WTC11 (cell line): ENCODE measurements around the gene ATP8B3.

Experiments
- ATF2 ChIP-seq: sonication (generic); formaldehyde crosslinking; IDR thresholded peaks from 2 replicates; pipeline ENCODE4 v1.8.1; 2022; ENCODE audit warnings: low read depth, missing genetic modification reagents, borderline replicate concordance
- GRHL2 ChIP-seq: fragments of 250-450 bp; sonication (Bioruptor Pico); IDR thresholded peaks from 2 replicates; pipeline ENCODE4 v1.8.0; 2022; ENCODE audit warnings: mild to moderate bottlenecking, moderate library complexity; ENCODE audit not compliant: insufficient replicate concordance, severe bottlenecking
- NFYB ChIP-seq: sonication (generic); formaldehyde crosslinking; conservative IDR thresholded peaks from 2 replicates; pipeline ENCODE4 v1.8.0; 2022; ENCODE audit warnings: low read depth, missing genetic modification reagents
- RELA ChIP-seq: sonication (generic); formaldehyde crosslinking; IDR thresholded peaks from 2 replicates; pipeline ENCODE4 v1.8.1; 2022; ENCODE audit warnings: missing genetic modification reagents, mild to moderate bottlenecking, borderline replicate concordance
- SP1 ChIP-seq: sonication (generic); formaldehyde crosslinking; conservative IDR thresholded peaks from 2 replicates; pipeline ENCODE4 v1.8.1; 2022; ENCODE audit warnings: missing genetic modification reagents
- ZBTB21 ChIP-seq: sonication (generic); formaldehyde crosslinking; IDR thresholded peaks from 2 replicates; pipeline ENCODE4 v1.8.1; 2023; ENCODE audit warnings: mild to moderate bottlenecking, missing genetic modification reagents, borderline replicate concordance
- ZNF416 ChIP-seq: fragments of 250-450 bp; sonication (Bioruptor Pico); IDR thresholded peaks from 2 replicates; pipeline ENCODE4 v1.9.0; 2021; ENCODE audit warnings: mild to moderate bottlenecking, inconsistent platforms
- TF ChIP-seq, protein P1 (sequence below): sonication (generic); formaldehyde crosslinking; conservative IDR thresholded peaks from 2 replicates; pipeline ENCODE4 v1.8.1; 2022; ENCODE audit warnings: mild to moderate bottlenecking, missing genetic modification reagents
- TF ChIP-seq, protein P2 (sequence below): fragments of 200-600 bp; IDR thresholded peaks from 2 replicates; pipeline ENCODE4 v1.8.0; 2022; ENCODE audit warnings: antibody characterized with exemption
- TF ChIP-seq, protein P3 (sequence below): sonication (generic); formaldehyde crosslinking; IDR thresholded peaks from 2 replicates; pipeline ENCODE4 v1.8.1; 2023; ENCODE audit warnings: mild to moderate bottlenecking, missing genetic modification reagents
- TF ChIP-seq, protein P4 (sequence below): sonication (generic); formaldehyde crosslinking; IDR thresholded peaks from 2 replicates; pipeline ENCODE4 v1.8.0; 2022; ENCODE audit warnings: mild to moderate bottlenecking, missing genetic modification reagents

- TF ChIP-seq, protein P1, sequence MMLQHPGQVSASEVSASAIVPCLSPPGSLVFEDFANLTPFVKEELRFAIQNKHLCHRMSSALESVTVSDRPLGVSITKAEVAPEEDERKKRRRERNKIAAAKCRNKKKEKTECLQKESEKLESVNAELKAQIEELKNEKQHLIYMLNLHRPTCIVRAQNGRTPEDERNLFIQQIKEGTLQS: no peak
- TF ChIP-seq ZBTB21 (no peak; the same call in 1 of the 2 replicates), GRHL2 (CRISPR knock-in tag) (no peak), RELA (CRISPR knock-in tag) (no peak), NFYB (no peak), SP1 (CRISPR knock-in tag) (peak; percentile 51), ZNF416 (CRISPR knock-in tag) (no peak), ATF2 (CRISPR knock-in tag) (no peak)
- TF ChIP-seq, protein P2, sequence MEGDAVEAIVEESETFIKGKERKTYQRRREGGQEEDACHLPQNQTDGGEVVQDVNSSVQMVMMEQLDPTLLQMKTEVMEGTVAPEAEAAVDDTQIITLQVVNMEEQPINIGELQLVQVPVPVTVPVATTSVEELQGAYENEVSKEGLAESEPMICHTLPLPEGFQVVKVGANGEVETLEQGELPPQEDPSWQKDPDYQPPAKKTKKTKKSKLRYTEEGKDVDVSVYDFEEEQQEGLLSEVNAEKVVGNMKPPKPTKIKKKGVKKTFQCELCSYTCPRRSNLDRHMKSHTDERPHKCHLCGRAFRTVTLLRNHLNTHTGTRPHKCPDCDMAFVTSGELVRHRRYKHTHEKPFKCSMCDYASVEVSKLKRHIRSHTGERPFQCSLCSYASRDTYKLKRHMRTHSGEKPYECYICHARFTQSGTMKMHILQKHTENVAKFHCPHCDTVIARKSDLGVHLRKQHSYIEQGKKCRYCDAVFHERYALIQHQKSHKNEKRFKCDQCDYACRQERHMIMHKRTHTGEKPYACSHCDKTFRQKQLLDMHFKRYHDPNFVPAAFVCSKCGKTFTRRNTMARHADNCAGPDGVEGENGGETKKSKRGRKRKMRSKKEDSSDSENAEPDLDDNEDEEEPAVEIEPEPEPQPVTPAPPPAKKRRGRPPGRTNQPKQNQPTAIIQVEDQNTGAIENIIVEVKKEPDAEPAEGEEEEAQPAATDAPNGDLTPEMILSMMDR: peak; percentile 98
- TF ChIP-seq, protein P3, sequence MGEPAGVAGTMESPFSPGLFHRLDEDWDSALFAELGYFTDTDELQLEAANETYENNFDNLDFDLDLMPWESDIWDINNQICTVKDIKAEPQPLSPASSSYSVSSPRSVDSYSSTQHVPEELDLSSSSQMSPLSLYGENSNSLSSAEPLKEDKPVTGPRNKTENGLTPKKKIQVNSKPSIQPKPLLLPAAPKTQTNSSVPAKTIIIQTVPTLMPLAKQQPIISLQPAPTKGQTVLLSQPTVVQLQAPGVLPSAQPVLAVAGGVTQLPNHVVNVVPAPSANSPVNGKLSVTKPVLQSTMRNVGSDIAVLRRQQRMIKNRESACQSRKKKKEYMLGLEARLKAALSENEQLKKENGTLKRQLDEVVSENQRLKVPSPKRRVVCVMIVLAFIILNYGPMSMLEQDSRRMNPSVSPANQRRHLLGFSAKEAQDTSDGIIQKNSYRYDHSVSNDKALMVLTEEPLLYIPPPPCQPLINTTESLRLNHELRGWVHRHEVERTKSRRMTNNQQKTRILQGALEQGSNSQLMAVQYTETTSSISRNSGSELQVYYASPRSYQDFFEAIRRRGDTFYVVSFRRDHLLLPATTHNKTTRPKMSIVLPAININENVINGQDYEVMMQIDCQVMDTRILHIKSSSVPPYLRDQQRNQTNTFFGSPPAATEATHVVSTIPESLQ: no peak
- TF ChIP-seq, protein P4, sequence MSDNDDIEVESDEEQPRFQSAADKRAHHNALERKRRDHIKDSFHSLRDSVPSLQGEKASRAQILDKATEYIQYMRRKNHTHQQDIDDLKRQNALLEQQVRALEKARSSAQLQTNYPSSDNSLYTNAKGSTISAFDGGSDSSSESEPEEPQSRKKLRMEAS (CRISPR knock-in tag): peak; percentile 55; the same call in 1 of the 2 replicates
Observed at GRCh38 chr19:1774989-1775772, 36.9 kb downstream of the ATP8B3 start.
